Measurements from ENCODE around the gene PAEP.

DNA sequence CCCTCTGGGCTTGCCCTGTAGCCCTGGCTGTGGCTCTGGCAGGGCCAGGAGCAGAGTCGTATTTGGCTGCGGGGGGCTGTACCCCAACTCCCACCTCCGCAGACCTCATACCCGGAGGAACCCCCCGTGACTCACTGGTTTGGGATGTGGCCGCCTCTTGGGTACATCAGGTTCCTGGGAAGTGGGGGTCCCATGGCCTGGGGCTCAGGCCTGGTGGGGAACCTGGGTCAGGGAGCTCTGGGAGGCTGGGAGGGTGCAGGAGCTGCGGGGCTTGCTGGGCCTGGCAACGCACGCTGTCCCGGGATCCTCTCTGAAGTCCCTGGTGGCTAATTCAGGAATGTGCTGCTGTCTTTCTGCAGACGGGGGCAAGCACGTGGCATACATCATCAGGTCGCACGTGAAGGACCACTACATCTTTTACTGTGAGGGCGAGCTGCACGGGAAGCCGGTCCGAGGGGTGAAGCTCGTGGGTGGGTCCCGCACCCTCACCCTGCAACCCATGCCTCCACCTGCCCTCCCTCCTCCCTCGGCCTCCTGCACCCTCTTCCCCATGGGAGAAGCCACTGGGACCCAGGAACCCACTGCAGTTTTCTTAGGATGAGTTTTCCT, 37.9 kb upstream of the PAEP start:
- TF ChIP-seq GATA2 (IDR thresholded peaks at IDR 0.05; ENCODE audit: low read depth, low read length) (no peak), GATA3 (IDR thresholded peaks at IDR 0.05; ENCODE audit: low read depth, low read length) (no peak)
